Esophagus muscularis mucosa (tissue), 4 donors: Measurements from ENCODE around the gene HPRT1. TPM values are rescaled to one million over a fixed set of nuclear protein-coding genes. Genes with fewer than 3 reads are reported as not detected.

Experiments
- DNase-seq: peaks from one replicate; pipeline ENCODE4 v3.0.0-alpha.2; 2017; ENCODE audit errors: extremely low spot score
- H3K27ac ChIP-seq, 4 donors: fragments of 200-600 bp; sonication (generic); replicated peaks in 1 of 4; 1 replicate in 3 of 4; 2 replicates in 1 of 4; pipeline ENCODE4 v1.5.1; 2016 to 2019; ENCODE audit warnings: mild to moderate bottlenecking in 1 of 4
- H3K27me3 ChIP-seq, 4 donors: fragments of 200-600 bp; sonication (generic); one replicate each; pipeline versions ENCODE4 v1.5.1 to v1.6.0; 2016 to 2019
- H3K36me3 ChIP-seq, 4 donors: fragments of 200-600 bp; sonication (generic); one replicate each; pipeline ENCODE4 v1.5.1; 2016 to 2019
- H3K4me1 ChIP-seq, 4 donors: fragments of 200-600 bp; sonication (generic); one replicate each; pipeline ENCODE4 v1.5.1; 2016 to 2019
- H3K4me3 ChIP-seq, 4 donors: fragments of 200-600 bp; sonication (generic); 1 replicate in 2 of 4; 2 replicates in 2 of 4; pipeline ENCODE4 v1.5.1; 2016 to 2019; ENCODE audit warnings: mild to moderate bottlenecking in 4 of 4, moderate library complexity in 1 of 4
- H3K9me3 ChIP-seq, 4 donors: fragments of 200-600 bp; sonication (generic); 1 replicate in 3 of 4; 2 replicates in 1 of 4; pipeline ENCODE4 v1.5.1; 2016 to 2019
- CTCF ChIP-seq, 3 experiments: fragments of 200-600 bp in 2 of 3; fragments of 450-650 bp in 1 of 3; sonication (generic) in 2 of 3; IDR thresholded peaks; one replicate each; pipeline ENCODE4 v1.5.1; 2017 to 2019; ENCODE audit warnings: antibody characterized with exemption in 3 of 3, mild to moderate bottlenecking in 2 of 3, moderate library complexity in 1 of 3
- EP300 ChIP-seq: sonication (generic); formaldehyde crosslinking; IDR thresholded peaks from one replicate; pipeline ENCODE4 v1.6.1; 2017; ENCODE audit warnings: antibody characterized with exemption
- POLR2A ChIP-seq: fragments of 450-650 bp; IDR thresholded peaks from one replicate; pipeline ENCODE4 v1.6.1; 2017; ENCODE audit warnings: antibody characterized with exemption, moderate library complexity, mild to moderate bottlenecking, low read depth
- POLR2AphosphoS5 ChIP-seq, 2 donors: sonication (generic); formaldehyde crosslinking; IDR thresholded peaks; one replicate each; pipeline ENCODE4 v1.6.1; 2017; ENCODE audit warnings: antibody characterized with exemption in 2 of 2
- WGBS: methylation state at CpG from one replicate; pipeline ENCODE4 v1.1.5; 2018; 5-methylcytosine and 5-hydroxymethylcytosine counted together
- intact Hi-C: fragments of 100-400 bp; cut with DNase I; formaldehyde crosslinking; loops from one replicate; pipeline ENCODE4 v1.15.1; 2023
- total RNA-seq, 4 donors: library from RNA; depleted of rRNA; stranded (reverse); fragments of >200 nt; gene quantifications; one replicate each; pipeline versions ENCODE4 v1.1.0 to v1.2.1, GENCODE V29; 2016

The HPRT1 gene
- total RNA-seq, 4 donors from 2014 or later, result 5.8 to 10.8 (median 9.2) TPM

GRCh38 chrX:134544513-134545151 lies 84.7 kb downstream of the HPRT1 start:
- DNase-seq, result no peak
- no peak overlapping the region for H3K27ac ChIP-seq
- H3K4me3 ChIP-seq, result peak overlapping the region; percentile 34 to 49 (median 43)
- H3K36me3 ChIP-seq, result no peaks in the 10 kb centered on the region
- H3K27me3 ChIP-seq, result peaks cover 0 to 33% (median 2%) of the 10 kb centered on the region in 4 donors
- TF ChIP-seq CTCF (IDR thresholded peaks at IDR 0.05), result no peak
- TF ChIP-seq EP300, result no peak
- no peak for TF ChIP-seq POLR2AphosphoS5 (IDR thresholded peaks at IDR 0.05)
- TF ChIP-seq POLR2A, result no peak
- intact Hi-C loops, result no loop called here
- no peaks in the 10 kb centered on the region for H3K9me3 ChIP-seq
- 39% methylated on average over 30 of the region's 52 CpGs for WGBS
- H3K4me1 ChIP-seq, result peaks cover 7 to 21% (median 15%) of the 10 kb centered on the region in 4 donors

- intact Hi-C loops, result no loop called here
- no peak overlapping the region for H3K4me3 ChIP-seq
- peaks cover 7 to 29% (median 15%) of the 10 kb centered on the region in 4 donors for H3K4me1 ChIP-seq
- no peaks in the 10 kb centered on the region for H3K9me3 ChIP-seq
- TF ChIP-seq CTCF (IDR thresholded peaks at IDR 0.05) (no peak), EP300 (no peak), POLR2A (no peak), POLR2AphosphoS5 (IDR thresholded peaks at IDR 0.05) (no peak)
- 82% methylated on average over 11 of the region's 20 CpGs for WGBS
- H3K27ac ChIP-seq, result no peak overlapping the region
- peaks cover 0 to 34% (median 3%) of the 10 kb centered on the region in 4 donors for H3K27me3 ChIP-seq
- no peak for DNase-seq
- no peaks in the 10 kb centered on the region for H3K36me3 ChIP-seq
Observed at GRCh38 chrX:134545510-134545909, 85.5 kb downstream of the HPRT1 start.

- Histone ChIP-seq H3K4me3 (no peak overlapping the region), H3K27me3 (peaks cover 0 to 34% (median 6%) of the 10 kb centered on the region in 4 donors), H3K4me1 (peaks cover 7 to 34% (median 19%) of the 10 kb centered on the region in 4 donors), H3K9me3 (no peaks in the 10 kb centered on the region), H3K36me3 (no peaks in the 10 kb centered on the region), H3K27ac (no peak overlapping the region)
- intact Hi-C loops, result no loop called here
- no peak for DNase-seq
- WGBS, result 77% methylated on average over 27 of the region's 35 CpGs
- TF ChIP-seq EP300 (no peak), POLR2AphosphoS5 (IDR thresholded peaks at IDR 0.05) (no peak), CTCF (IDR thresholded peaks at IDR 0.05) (no peak), POLR2A (no peak)
Observed at GRCh38 chrX:134546187-134546586, 86.2 kb downstream of the HPRT1 start.

GRCh38 chrX:134547047-134547679 lies 87.2 kb downstream of the HPRT1 start:
- no peak for TF ChIP-seq CTCF (IDR thresholded peaks at IDR 0.05)
- TF ChIP-seq POLR2AphosphoS5 (IDR thresholded peaks at IDR 0.05), result no peak
- TF ChIP-seq POLR2A, result no peak
- no peak for TF ChIP-seq EP300
- Histone ChIP-seq H3K4me1 (peaks cover 7 to 42% (median 19%) of the 10 kb centered on the region in 4 donors), H3K27ac (no peak overlapping the region), H3K36me3 (no peaks in the 10 kb centered on the region), H3K4me3 (no peak overlapping the region), H3K27me3 (peaks cover 0 to 34% (median 7%) of the 10 kb centered on the region in 4 donors), H3K9me3 (no peaks in the 10 kb centered on the region)
- no peak for DNase-seq
- intact Hi-C loops, result no loop called here
- 45% methylated on average over 7 of the region's 7 CpGs for WGBS
